ENCODE results near the gene ARL3. TPM values are rescaled to one million over a fixed set of nuclear protein-coding genes. Genes with fewer than 3 reads are reported as not detected.

The ARL3 gene
- total RNA-seq, 2 experiments from 2014 or later, result 5.3 to 6.2 TPM

DNA sequence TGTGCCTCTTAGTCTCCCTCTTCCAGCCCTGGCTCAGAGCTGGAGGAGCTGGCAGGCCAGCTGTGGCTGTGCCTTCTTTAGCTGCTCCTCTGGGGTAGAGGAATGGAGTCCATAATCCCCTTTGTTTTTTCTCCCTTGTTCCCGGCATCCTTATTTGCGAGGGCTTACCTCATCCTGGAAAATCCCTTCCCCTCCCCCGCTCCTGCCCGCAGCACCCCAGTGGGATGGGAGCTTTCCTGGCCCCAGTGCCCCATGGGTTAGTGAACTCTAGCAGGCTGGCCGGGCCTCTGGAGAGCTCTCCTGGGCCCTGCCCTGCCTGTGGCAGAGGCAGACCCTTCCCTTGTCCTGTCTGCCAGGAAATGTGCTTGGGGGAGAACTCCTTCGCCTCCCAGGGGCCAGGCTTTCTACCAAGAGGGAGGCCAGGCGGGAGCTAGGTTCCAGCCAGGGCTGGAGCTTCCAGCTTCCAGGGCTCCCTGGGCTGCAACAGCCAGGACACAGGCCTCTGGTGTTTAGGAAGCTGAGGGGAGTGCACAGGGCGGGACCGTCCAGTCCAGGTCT, 86.4 kb downstream of the ARL3 start:
- Mint-ChIP-seq H3K27ac (peak overlapping the region; percentile 24), H3K27me3 (no peaks in the 10 kb centered on the region), H3K9me3 (no peaks in the 10 kb centered on the region), H3K36me3 (ENCODE audit: low read depth) (no peaks in the 10 kb centered on the region), H3K4me1 (ENCODE audit: low read depth) (peaks cover 9% of the 10 kb centered on the region), H3K4me3 (no peak overlapping the region)
- ATAC-seq (no peak), DNase-seq (no peak)
- TF ChIP-seq, protein P1, sequence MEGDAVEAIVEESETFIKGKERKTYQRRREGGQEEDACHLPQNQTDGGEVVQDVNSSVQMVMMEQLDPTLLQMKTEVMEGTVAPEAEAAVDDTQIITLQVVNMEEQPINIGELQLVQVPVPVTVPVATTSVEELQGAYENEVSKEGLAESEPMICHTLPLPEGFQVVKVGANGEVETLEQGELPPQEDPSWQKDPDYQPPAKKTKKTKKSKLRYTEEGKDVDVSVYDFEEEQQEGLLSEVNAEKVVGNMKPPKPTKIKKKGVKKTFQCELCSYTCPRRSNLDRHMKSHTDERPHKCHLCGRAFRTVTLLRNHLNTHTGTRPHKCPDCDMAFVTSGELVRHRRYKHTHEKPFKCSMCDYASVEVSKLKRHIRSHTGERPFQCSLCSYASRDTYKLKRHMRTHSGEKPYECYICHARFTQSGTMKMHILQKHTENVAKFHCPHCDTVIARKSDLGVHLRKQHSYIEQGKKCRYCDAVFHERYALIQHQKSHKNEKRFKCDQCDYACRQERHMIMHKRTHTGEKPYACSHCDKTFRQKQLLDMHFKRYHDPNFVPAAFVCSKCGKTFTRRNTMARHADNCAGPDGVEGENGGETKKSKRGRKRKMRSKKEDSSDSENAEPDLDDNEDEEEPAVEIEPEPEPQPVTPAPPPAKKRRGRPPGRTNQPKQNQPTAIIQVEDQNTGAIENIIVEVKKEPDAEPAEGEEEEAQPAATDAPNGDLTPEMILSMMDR (IDR thresholded peaks at IDR 0.05), result no peak
- ChIA-PET CTCF (interaction anchor here (1.7 kb wide), 2 partner anchors 32 to 42 kb away, joined by 4 to 8 read pairs; no protein-coding TSS in a partner anchor), POLR2A (interaction anchor here (1.1 to 1.5 kb wide), 2 partner anchors 16 to 17 kb away, joined by 3 to 4 read pairs; partner anchors contain the start of gene TRIM8)
- intact Hi-C loops (cut with micrococcal nuclease), result no loop called here

DNA sequence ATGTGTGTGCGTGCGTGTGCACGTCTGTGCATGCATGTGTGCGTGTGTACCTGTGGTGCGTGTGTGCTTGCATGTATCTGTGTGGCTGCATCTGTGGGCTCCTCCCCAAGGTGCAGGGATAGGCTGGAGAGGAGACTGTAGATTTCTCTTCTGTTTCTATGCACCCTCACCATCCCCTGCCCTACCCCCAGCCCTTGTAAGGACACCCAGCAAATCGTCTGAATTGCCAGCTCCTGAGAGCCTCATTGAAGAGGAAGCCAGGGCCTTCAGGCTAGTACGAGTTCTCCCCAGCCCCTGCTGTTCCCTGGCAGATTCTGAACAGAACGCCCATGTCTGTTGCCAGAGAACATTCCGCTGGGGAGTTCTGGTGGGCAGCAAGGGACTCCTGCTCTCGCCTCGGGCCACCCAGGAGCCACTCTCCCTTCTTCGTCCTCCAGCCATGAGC, 86.9 kb downstream of the ARL3 start:
- CTCF ChIA-PET, result interaction anchor here (1.1 to 1.9 kb wide), 4 partner anchors 12 to 43 kb away, joined by 3 to 8 read pairs (median 5); no protein-coding TSS in a partner anchor
- intact Hi-C loops (cut with micrococcal nuclease), result no loop called here
- TF ChIP-seq, protein P1 (IDR thresholded peaks at IDR 0.05), result no peak
- no peaks in the 10 kb centered on the region for H3K36me3 Mint-ChIP-seq (ENCODE audit: low read depth)
- H3K9me3 Mint-ChIP-seq, result no peaks in the 10 kb centered on the region
- POLR2A ChIA-PET, result interaction anchor here (1.1 to 1.5 kb wide), 2 partner anchors 16 to 17 kb away, joined by 3 to 4 read pairs; partner anchors contain the start of gene TRIM8
- H3K4me1 Mint-ChIP-seq (ENCODE audit: low read depth), result peaks cover 4% of the 10 kb centered on the region
- ATAC-seq (no peak), DNase-seq (no peak)
- H3K27ac Mint-ChIP-seq, result peak overlapping the region; percentile 24
- no peak overlapping the region for H3K4me3 Mint-ChIP-seq
- H3K27me3 Mint-ChIP-seq, result no peaks in the 10 kb centered on the region

DNA sequence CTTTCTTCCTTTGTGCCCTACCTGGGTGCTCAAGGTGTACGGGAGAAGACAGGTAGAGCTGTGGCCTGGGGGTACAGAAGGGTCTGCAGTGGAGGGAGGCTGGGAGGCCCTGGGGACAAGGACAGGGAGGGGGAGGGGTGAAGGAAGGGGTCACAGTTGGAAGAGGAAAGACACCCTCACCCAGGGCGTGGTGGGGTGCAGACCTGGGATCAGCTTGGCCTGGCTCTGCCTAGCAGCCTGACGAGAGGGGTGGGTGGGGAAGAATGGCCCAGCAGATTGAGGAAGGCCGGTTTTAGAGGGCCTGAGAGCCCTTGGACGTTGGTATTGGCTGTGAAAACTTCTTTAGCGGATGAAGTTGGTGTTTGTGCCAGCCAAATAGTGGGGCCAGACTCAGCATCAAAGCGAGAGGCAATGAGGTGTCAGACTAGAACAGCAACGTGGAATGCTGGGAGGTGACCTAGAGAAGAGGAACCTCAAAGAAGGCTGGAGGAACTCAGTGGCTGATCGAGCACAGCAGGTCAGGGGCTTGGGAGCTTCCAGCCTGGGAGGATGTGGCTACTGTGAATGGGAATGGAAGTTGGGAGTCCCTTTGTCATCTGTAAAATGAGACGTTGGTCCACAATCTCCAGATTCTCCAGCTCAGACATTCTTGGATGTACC, 88.0 kb downstream of the ARL3 start:
- H3K36me3 Mint-ChIP-seq (ENCODE audit: low read depth), result no peaks in the 10 kb centered on the region
- H3K27me3 Mint-ChIP-seq, result no peaks in the 10 kb centered on the region
- ChIA-PET CTCF (interaction anchor here (0.9 to 1.9 kb wide), 3 partner anchors 8 to 42 kb away, joined by 3 to 6 read pairs (median 3); no protein-coding TSS in a partner anchor), POLR2A (interaction anchor here (1.1 to 1.7 kb wide), 2 partner anchors 13 to 18 kb away, joined by 3 to 5 read pairs; no protein-coding TSS in a partner anchor)
- H3K4me3 Mint-ChIP-seq, result no peak overlapping the region
- peaks cover under 1% of the 10 kb centered on the region for H3K4me1 Mint-ChIP-seq (ENCODE audit: low read depth)
- TF ChIP-seq, protein P1 (IDR thresholded peaks at IDR 0.05), result no peak
- no peak for ATAC-seq
- DNase-seq, result no peak
- intact Hi-C loops (cut with micrococcal nuclease), result no loop called here
- H3K9me3 Mint-ChIP-seq, result no peaks in the 10 kb centered on the region
- no peak overlapping the region for H3K27ac Mint-ChIP-seq

DNA sequence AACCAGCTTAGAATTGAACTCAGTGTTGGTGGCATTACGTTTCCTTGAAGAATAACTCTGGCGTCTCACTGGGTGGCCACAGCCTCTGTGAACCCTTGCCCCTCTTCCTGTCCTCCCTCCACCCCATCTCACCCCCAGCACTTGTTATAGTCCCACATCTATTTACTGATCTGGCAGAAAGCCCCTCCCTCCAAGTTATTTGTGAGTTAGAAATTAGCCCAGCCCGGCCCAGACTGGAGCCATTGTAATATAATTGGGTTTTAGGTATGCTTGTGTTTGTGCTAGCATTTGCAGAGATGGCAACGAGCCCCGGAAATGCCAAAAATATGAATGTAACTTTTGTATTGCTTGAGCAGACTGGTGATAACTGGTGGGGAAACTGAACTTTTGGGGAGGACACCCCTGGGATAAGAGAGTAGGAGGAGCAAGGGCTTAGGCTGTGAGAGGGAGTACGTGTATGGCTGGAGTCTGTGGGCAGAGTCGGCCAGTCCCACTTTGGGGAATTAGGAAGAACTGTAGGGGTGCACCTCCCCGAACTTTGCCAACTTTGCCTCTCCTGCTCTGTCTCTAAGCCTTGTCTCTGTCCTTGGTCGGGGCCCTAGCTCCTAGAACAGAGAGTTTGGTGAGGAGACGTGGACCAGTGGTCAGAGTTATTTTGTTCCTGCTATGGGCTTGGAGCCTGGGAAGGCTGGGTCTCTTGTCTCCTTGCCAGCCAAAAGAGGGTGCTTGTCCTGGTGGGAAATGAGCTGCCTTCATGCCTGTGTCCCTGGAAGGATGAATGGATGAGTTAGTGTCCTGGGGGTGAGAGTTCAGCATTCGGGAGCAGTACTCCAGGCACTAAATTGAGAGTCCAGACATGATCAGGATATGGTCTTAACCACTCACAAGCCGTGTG, 89.2 kb downstream of the ARL3 start:
- Mint-ChIP-seq H3K36me3 (ENCODE audit: low read depth) (no peaks in the 10 kb centered on the region), H3K4me3 (no peak overlapping the region), H3K4me1 (ENCODE audit: low read depth) (peaks cover 2% of the 10 kb centered on the region), H3K27me3 (no peaks in the 10 kb centered on the region), H3K27ac (no peak overlapping the region), H3K9me3 (no peaks in the 10 kb centered on the region)
- no peak for DNase-seq
- ChIA-PET POLR2A (interaction anchor here (1.7 kb wide), 1 partner anchor 12 kb away, joined by 5 read pairs; no protein-coding TSS in a partner anchor), CTCF (interaction anchor here (1.9 to 2.9 kb wide), 2 partner anchors 11 to 41 kb away, joined by 6 to 10 read pairs; no protein-coding TSS in a partner anchor)
- intact Hi-C loops (cut with micrococcal nuclease), result no loop called here
- ATAC-seq, result no peak
- TF ChIP-seq, protein P1 (IDR thresholded peaks at IDR 0.05), result no peak

Measured in activated CD8-positive, alpha-beta T cell treated with anti-CD3 and anti-CD28 coated beads for 36 hours (primary cell).